Measurements from ENCODE around the gene NLRC3.

The NLRC3 gene

GRCh38 chr16:3496386-3496785 lies 80.8 kb downstream of the NLRC3 start:
- Histone ChIP-seq H3K9me2 (replicated peaks; ENCODE audit: insufficient read depth, low read length) (no peaks in the 10 kb centered on the region), H3K9ac (ENCODE audit: low read length) (no peak overlapping the region), H3K4me2 (ENCODE audit: low read depth, low read length, poor library complexity, severe bottlenecking) (no peak overlapping the region), H3K27me3 (ENCODE audit: low read length) (no peaks in the 10 kb centered on the region), H3K27ac (ENCODE audit: low read depth, low read length) (no peak overlapping the region), H3K4me3 (ENCODE audit: insufficient read depth, low read length, poor library complexity, severe bottlenecking) (no peak overlapping the region), H4K20me1 (ENCODE audit: low read depth, low read length) (no peaks in the 10 kb centered on the region; the same call in 1 of the 2 replicates), H3F3A (ENCODE audit: insufficient read depth) (peaks cover 8% of the 10 kb centered on the region; the same call in 1 of the 2 replicates), H3K79me2 (ENCODE audit: insufficient read depth, low read length) (no peaks in the 10 kb centered on the region), H2AFZ (ENCODE audit: low read depth, low read length, severe bottlenecking) (no peak overlapping the region), H3K9me3 (ENCODE audit: insufficient read depth, low read length) (no peaks in the 10 kb centered on the region), H3K36me3 (ENCODE audit: low read length) (no peaks in the 10 kb centered on the region)
- TF ChIP-seq CTCF (IDR thresholded peaks at IDR 0.05; ENCODE audit: insufficient read depth, low read length, poor library complexity, severe bottlenecking) = no peak
- no peak for TF ChIP-seq EZH2phosphoT487 (conservative IDR thresholded peaks at IDR 0.05; ENCODE audit: low read length)

GRCh38 chr16:3495176-3495575 lies 82.0 kb downstream of the NLRC3 start, which contains the start of gene C16orf90:
Gene C16orf90 (minus strand): TSS chr16:3495489. CDS start chr16:3495421, 68 bp downstream.
- no peaks in the 10 kb centered on the region for H3K79me2 ChIP-seq (ENCODE audit: insufficient read depth, low read length)
- no peaks in the 10 kb centered on the region for H3K9me2 ChIP-seq (replicated peaks; ENCODE audit: insufficient read depth, low read length)
- H3K4me2 ChIP-seq (ENCODE audit: low read depth, low read length, poor library complexity, severe bottlenecking) = no peak within 1 kb of the TSS
- H3F3A ChIP-seq (ENCODE audit: insufficient read depth) = peaks cover 8% of the 10 kb centered on the region; the same call in 1 of the 2 replicates
- no peaks in the 10 kb centered on the region for H3K27me3 ChIP-seq (ENCODE audit: low read length)
- no peak within 1 kb of the TSS for H2AFZ ChIP-seq (ENCODE audit: low read depth, low read length, severe bottlenecking)
- no peak within 1 kb of the TSS for H3K4me3 ChIP-seq (ENCODE audit: insufficient read depth, low read length, poor library complexity, severe bottlenecking)
- no peaks in the 10 kb centered on the region for H3K36me3 ChIP-seq (ENCODE audit: low read length)
- TF ChIP-seq EZH2phosphoT487 (conservative IDR thresholded peaks at IDR 0.05; ENCODE audit: low read length) = no peak
- H3K9me3 ChIP-seq (ENCODE audit: insufficient read depth, low read length) = no peaks in the 10 kb centered on the region
- H3K9ac ChIP-seq (ENCODE audit: low read length) = no peak within 1 kb of the TSS
- no peak within 1 kb of the TSS for H3K27ac ChIP-seq (ENCODE audit: low read depth, low read length)
- no peaks in the 10 kb centered on the region; the same call in 1 of the 2 replicates for H4K20me1 ChIP-seq (ENCODE audit: low read depth, low read length)

- no peak overlapping the region for H3K4me3 ChIP-seq (ENCODE audit: insufficient read depth, low read length, poor library complexity, severe bottlenecking)
- H3K79me2 ChIP-seq (ENCODE audit: insufficient read depth, low read length) = no peaks in the 10 kb centered on the region
- TF ChIP-seq CTCF (IDR thresholded peaks at IDR 0.05; ENCODE audit: insufficient read depth, low read length, poor library complexity, severe bottlenecking) = no peak
- no peak for TF ChIP-seq EZH2phosphoT487 (conservative IDR thresholded peaks at IDR 0.05; ENCODE audit: low read length)
- no peaks in the 10 kb centered on the region for H3K36me3 ChIP-seq (ENCODE audit: low read length)
- no peaks in the 10 kb centered on the region for H3K9me2 ChIP-seq (replicated peaks; ENCODE audit: insufficient read depth, low read length)
- peaks cover 5% of the 10 kb centered on the region; the same call in 1 of the 2 replicates for H3F3A ChIP-seq (ENCODE audit: insufficient read depth)
- no peak overlapping the region for H3K27ac ChIP-seq (ENCODE audit: low read depth, low read length)
- no peaks in the 10 kb centered on the region for H3K9me3 ChIP-seq (ENCODE audit: insufficient read depth, low read length)
- H3K9ac ChIP-seq (ENCODE audit: low read length) = no peak overlapping the region
- H2AFZ ChIP-seq (ENCODE audit: low read depth, low read length, severe bottlenecking) = no peak overlapping the region
- H3K27me3 ChIP-seq (ENCODE audit: low read length) = no peaks in the 10 kb centered on the region
- no peak overlapping the region for H3K4me2 ChIP-seq (ENCODE audit: low read depth, low read length, poor library complexity, severe bottlenecking)
- H4K20me1 ChIP-seq (ENCODE audit: low read depth, low read length) = no peaks in the 10 kb centered on the region; the same call in 1 of the 2 replicates
Observed at GRCh38 chr16:3494386-3494973, 82.7 kb downstream of the NLRC3 start.

- H3K27ac ChIP-seq (ENCODE audit: low read depth, low read length) = no peak overlapping the region
- no peak overlapping the region for H3K4me3 ChIP-seq (ENCODE audit: insufficient read depth, low read length, poor library complexity, severe bottlenecking)
- no peaks in the 10 kb centered on the region for H3K79me2 ChIP-seq (ENCODE audit: insufficient read depth, low read length)
- H3K9ac ChIP-seq (ENCODE audit: low read length) = no peak overlapping the region
- no peaks in the 10 kb centered on the region for H3K9me3 ChIP-seq (ENCODE audit: insufficient read depth, low read length)
- no peaks in the 10 kb centered on the region for H3K27me3 ChIP-seq (ENCODE audit: low read length)
- H3K4me2 ChIP-seq (ENCODE audit: low read depth, low read length, poor library complexity, severe bottlenecking) = no peak overlapping the region
- no peaks in the 10 kb centered on the region for H3K9me2 ChIP-seq (replicated peaks; ENCODE audit: insufficient read depth, low read length)
- TF ChIP-seq EZH2phosphoT487 (conservative IDR thresholded peaks at IDR 0.05; ENCODE audit: low read length) = no peak
- H3K36me3 ChIP-seq (ENCODE audit: low read length) = no peaks in the 10 kb centered on the region
- H2AFZ ChIP-seq (ENCODE audit: low read depth, low read length, severe bottlenecking) = no peak overlapping the region
- H4K20me1 ChIP-seq (ENCODE audit: low read depth, low read length) = no peaks in the 10 kb centered on the region; the same call in 1 of the 2 replicates
- H3F3A ChIP-seq (ENCODE audit: insufficient read depth) = peaks cover 3% of the 10 kb centered on the region; the same call in 1 of the 2 replicates
Observed at GRCh38 chr16:3492356-3492755, 84.8 kb downstream of the NLRC3 start.
